Neural cell (in vitro differentiated cells): Measurements from ENCODE around the gene ZMIZ2.

Experiments
- CTCF ChIP-seq: fragments of 450-650 bp; IDR thresholded peaks from 2 replicates; pipeline ENCODE4 v1.5.1; 2014; ENCODE audit warnings: antibody characterized with exemption, mild to moderate bottlenecking, moderate library complexity; ENCODE audit not compliant: poor library complexity, severe bottlenecking
- EP300 ChIP-seq: fragments of 450-650 bp; conservative IDR thresholded peaks from 2 replicates; pipeline ENCODE4 v1.6.1; 2014; ENCODE audit warnings: antibody characterized with exemption, mild to moderate bottlenecking, moderate library complexity; ENCODE audit not compliant: poor library complexity, severe bottlenecking
- EZH2 ChIP-seq: fragments of 200-600, 300-800 bp; shearing (Covaris generic), sonication (generic); IDR thresholded peaks from 2 replicates; pipeline ENCODE4 v1.6.1; 2014; ENCODE audit warnings: antibody characterized with exemption, low read length, borderline replicate concordance, mild to moderate bottlenecking; ENCODE audit not compliant: insufficient read depth, poor library complexity, severe bottlenecking
- POLR2AphosphoS5 ChIP-seq: IDR thresholded peaks from 2 replicates; pipeline ENCODE4 v1.6.1; 2012
- RAD21 ChIP-seq: fragments of 450-650 bp; conservative IDR thresholded peaks from 2 replicates; pipeline ENCODE4 v1.6.1; 2014; ENCODE audit warnings: antibody characterized with exemption, mild to moderate bottlenecking, moderate library complexity
- SMC3 ChIP-seq: fragments of 450-650 bp; conservative IDR thresholded peaks from 2 replicates; pipeline ENCODE4 v1.6.1; 2014; ENCODE audit warnings: antibody characterized with exemption, mild to moderate bottlenecking, moderate library complexity; ENCODE audit not compliant: poor library complexity

DNA sequence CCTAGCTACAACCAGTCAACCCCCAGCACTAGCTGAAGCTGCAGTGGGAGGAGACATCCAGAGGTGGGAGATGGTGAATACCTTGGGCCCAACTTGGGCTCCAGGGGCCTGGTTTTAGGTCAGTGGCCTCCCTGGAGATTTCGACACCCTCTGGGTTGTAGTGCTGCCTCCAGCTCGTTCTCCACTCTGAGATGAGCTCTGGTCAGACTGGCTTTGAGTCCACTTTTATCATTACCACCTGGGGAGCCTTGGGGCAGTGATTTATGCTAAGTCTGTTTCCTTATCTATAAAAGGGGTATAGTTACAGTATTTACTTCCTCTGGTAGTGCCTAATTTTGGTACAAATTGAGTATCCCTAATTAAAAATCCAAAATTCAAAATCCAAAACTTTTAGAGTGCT lies 70.6 kb downstream of the ZMIZ2 start:
- TF ChIP-seq EZH2 (no peak), CTCF (no peak), RAD21 (no peak), SMC3 (no peak), EP300 (no peak), POLR2AphosphoS5 (no peak)
